HEK293 (cell line): ENCODE results near the gene FNDC8.

Source experiments
- BCL11A ChIP-seq: fragments of 450-650 bp; formaldehyde crosslinking; IDR thresholded peaks from 2 replicates; pipeline ENCODE4 v1.5.1; 2016; ENCODE audit warnings: low read depth, missing biosample characterization, missing genetic modification characterization
- GLI4 ChIP-seq: fragments of 450-650 bp; formaldehyde crosslinking; IDR thresholded peaks from 2 replicates; pipeline ENCODE4 v1.5.1; 2016; ENCODE audit warnings: missing biosample characterization, missing genetic modification characterization
- MYNN ChIP-seq: fragments of 450-650 bp; formaldehyde crosslinking; IDR thresholded peaks from 2 replicates; pipeline ENCODE4 v1.5.1; 2016; ENCODE audit warnings: missing biosample characterization, missing genetic modification characterization, borderline replicate concordance
- SCRT1 ChIP-seq: fragments of 450-650 bp; formaldehyde crosslinking; IDR thresholded peaks from 2 replicates; pipeline ENCODE4 v1.5.1; 2016; ENCODE audit warnings: missing biosample characterization, missing genetic modification characterization, borderline replicate concordance
- ZBTB1 ChIP-seq: fragments of 450-650 bp; formaldehyde crosslinking; IDR thresholded peaks from 2 replicates; pipeline ENCODE4 v1.5.1; 2016; ENCODE audit warnings: missing biosample characterization, missing genetic modification characterization
- ZNF23 ChIP-seq: fragments of 450-650 bp; formaldehyde crosslinking; IDR thresholded peaks from 2 replicates; pipeline ENCODE4 v1.5.1; 2016; ENCODE audit warnings: missing biosample characterization, missing genetic modification characterization, borderline replicate concordance
- ZNF274 ChIP-seq, 2 experiments: fragments of 200-500 bp in 1 of 2; fragments of 450-650 bp in 1 of 2; sonication (Bioruptor generic) in 1 of 2; formaldehyde crosslinking in 1 of 2; IDR thresholded peaks; 2 replicates each; pipeline versions ENCODE4 v1.5.1 to v1.6.1; 2014 to 2016; ENCODE audit warnings: borderline replicate concordance in 1 of 2, inconsistent platforms in 1 of 2, low read length in 1 of 2, missing biosample characterization in 1 of 2, missing genetic modification characterization in 1 of 2
- ZNF426 ChIP-seq: fragments of 450-650 bp; formaldehyde crosslinking; IDR thresholded peaks from 2 replicates; pipeline ENCODE4 v1.5.1; 2017; ENCODE audit warnings: missing biosample characterization, missing genetic modification characterization, mild to moderate bottlenecking, inconsistent platforms, moderate library complexity
- ZNF510 ChIP-seq: fragments of 450-650 bp; formaldehyde crosslinking; IDR thresholded peaks from 2 replicates; pipeline ENCODE4 v1.5.1; 2018; ENCODE audit warnings: mild to moderate bottlenecking, missing genetic modification characterization, missing biosample characterization; ENCODE audit not compliant: insufficient replicate concordance
- ZNF571 ChIP-seq: fragments of 450-650 bp; formaldehyde crosslinking; IDR thresholded peaks from 2 replicates; pipeline ENCODE4 v1.5.0; 2017; ENCODE audit warnings: missing biosample characterization, missing genetic modification characterization
- ZNF596 ChIP-seq: fragments of 450-650 bp; IDR thresholded peaks from 2 replicates; pipeline ENCODE4 v1.5.0; 2018; ENCODE audit warnings: missing biosample characterization, mild to moderate bottlenecking, missing genetic modification characterization, moderate library complexity
- ZNF624 ChIP-seq: fragments of 450-650 bp; formaldehyde crosslinking; IDR thresholded peaks from 2 replicates; pipeline ENCODE4 v1.5.1; 2017; ENCODE audit warnings: missing biosample characterization, missing genetic modification characterization
- ZNF777 ChIP-seq: fragments of 450-650 bp; formaldehyde crosslinking; IDR thresholded peaks from 2 replicates; pipeline ENCODE4 v1.5.1; 2017; ENCODE audit warnings: missing biosample characterization, missing genetic modification characterization, borderline replicate concordance
- ZNF785 ChIP-seq: fragments of 450-650 bp; formaldehyde crosslinking; IDR thresholded peaks from 2 replicates; pipeline ENCODE4 v1.5.1; 2016; ENCODE audit warnings: missing biosample characterization, missing genetic modification characterization
- TF ChIP-seq, protein P1 (sequence below): fragments of 450-650 bp; formaldehyde crosslinking; IDR thresholded peaks from 2 replicates; pipeline ENCODE4 v1.5.1; 2016; ENCODE audit warnings: missing biosample characterization, missing genetic modification characterization
- TF ChIP-seq, protein P2 (sequence below): fragments of 450-650 bp; formaldehyde crosslinking; IDR thresholded peaks from 2 replicates; pipeline ENCODE4 v1.5.0; 2017; ENCODE audit warnings: missing biosample characterization, missing genetic modification characterization, borderline replicate concordance
- TF ChIP-seq, protein P3 (sequence below): fragments of 450-650 bp; formaldehyde crosslinking; IDR thresholded peaks from 2 replicates; pipeline ENCODE4 v1.5.1; 2017; ENCODE audit warnings: missing biosample characterization, missing genetic modification characterization
- TF ChIP-seq, protein P4 (sequence below): fragments of 450-650 bp; formaldehyde crosslinking; IDR thresholded peaks from 2 replicates; pipeline ENCODE4 v1.5.1; 2016; ENCODE audit warnings: missing biosample characterization, missing genetic modification characterization, low read depth
- TF ChIP-seq, protein P5 (sequence below): fragments of 450-650 bp; formaldehyde crosslinking; IDR thresholded peaks from 2 replicates; pipeline ENCODE4 v1.5.1; 2016; ENCODE audit warnings: missing biosample characterization, missing genetic modification characterization
- TF ChIP-seq, protein P6 (sequence below): fragments of 450-650 bp; formaldehyde crosslinking; optimal IDR thresholded peaks from 2 replicates; pipeline ENCODE3; 2016; ENCODE audit warnings: missing biosample characterization, mild to moderate bottlenecking, missing genetic modification characterization
- TF ChIP-seq, protein P7 (sequence below): fragments of 450-650 bp; formaldehyde crosslinking; IDR thresholded peaks from 2 replicates; pipeline ENCODE4 v1.5.1; 2016; ENCODE audit warnings: missing biosample characterization, missing genetic modification characterization, borderline replicate concordance

The FNDC8 gene

DNA sequence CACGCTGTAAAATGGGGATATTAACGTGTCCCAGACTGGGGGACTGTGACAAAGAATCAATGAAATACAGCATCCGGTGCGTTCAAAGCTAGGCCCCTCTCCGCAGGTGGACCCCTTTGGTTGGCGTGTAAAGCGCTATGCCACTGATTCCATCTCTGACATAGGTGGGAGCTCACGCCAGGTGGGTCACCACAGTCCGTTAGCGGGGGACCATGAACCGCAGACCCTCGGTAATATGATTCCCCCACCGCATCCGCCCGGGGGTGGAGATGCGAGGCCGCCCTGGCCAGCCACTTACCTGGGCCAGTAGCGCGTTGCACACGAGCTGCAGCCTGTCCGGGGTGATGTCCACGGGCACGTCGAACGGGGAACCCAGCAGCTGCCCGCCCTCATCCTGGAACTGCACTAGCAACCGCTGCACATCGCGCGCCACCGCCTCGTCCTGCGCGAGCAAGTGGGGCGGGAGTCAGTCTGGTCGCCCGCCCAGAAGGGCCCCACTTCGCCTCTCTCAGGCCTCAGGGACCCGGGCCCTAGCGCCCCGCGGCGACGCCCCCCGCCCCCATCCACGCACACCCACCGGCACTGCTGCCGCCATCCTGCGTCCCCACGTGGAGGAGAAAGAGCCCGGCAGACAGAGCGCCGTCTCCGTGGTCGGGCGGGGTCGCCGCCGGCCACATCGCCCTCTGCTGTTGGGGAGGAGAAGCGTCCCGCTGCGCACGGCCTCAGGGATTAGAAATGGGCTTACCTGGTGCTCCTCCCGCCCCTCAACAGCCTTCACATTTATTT is 20.5 kb downstream of the FNDC8 start, which contains the start of gene NLE1 (continued):
- TF ChIP-seq, protein P1, sequence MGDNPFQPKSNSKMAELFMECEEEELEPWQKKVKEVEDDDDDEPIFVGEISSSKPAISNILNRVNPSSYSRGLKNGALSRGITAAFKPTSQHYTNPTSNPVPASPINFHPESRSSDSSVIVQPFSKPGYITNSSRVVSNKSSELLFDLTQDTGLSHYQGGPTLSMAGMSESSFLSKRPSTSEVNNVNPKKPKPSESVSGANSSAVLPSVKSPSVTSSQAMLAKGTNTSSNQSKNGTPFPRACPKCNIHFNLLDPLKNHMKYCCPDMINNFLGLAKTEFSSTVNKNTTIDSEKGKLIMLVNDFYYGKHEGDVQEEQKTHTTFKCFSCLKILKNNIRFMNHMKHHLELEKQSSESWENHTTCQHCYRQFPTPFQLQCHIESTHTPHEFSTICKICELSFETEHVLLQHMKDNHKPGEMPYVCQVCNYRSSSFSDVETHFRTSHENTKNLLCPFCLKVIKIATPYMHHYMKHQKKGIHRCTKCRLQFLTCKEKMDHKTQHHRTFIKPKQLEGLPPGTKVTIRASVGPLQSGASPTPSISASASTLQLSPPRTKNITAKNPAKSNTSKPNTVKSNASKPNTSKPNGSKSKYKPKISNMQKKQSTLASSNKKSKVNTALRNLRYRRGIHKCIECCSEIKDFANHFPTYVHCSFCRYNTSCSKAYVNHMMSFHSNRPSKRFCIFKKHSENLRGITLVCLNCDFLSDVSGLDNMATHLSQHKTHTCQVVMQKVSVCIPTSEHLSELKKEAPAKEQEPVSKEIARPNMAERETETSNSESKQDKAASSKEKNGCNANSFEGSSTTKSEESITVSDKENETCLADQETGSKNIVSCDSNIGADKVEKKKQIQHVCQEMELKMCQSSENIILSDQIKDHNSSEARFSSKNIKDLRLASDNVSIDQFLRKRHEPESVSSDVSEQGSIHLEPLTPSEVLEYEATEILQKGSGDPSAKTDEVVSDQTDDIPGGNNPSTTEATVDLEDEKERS (tag by site-specific recombination): no peak
- no peak for TF ChIP-seq ZNF23 (tag by site-specific recombination)
- no peak for TF ChIP-seq ZNF510
- no peak for TF ChIP-seq ZNF571 (tag by site-specific recombination)
- TF ChIP-seq ZBTB1: 0 out of 2 replicates have a peak, but pooled peaks have one; percentile 11
- TF ChIP-seq ZNF785: peak; percentile 31; the same call in 1 of the 2 replicates
- no peak for TF ChIP-seq BCL11A (tag by site-specific recombination)
- TF ChIP-seq, protein P2, sequence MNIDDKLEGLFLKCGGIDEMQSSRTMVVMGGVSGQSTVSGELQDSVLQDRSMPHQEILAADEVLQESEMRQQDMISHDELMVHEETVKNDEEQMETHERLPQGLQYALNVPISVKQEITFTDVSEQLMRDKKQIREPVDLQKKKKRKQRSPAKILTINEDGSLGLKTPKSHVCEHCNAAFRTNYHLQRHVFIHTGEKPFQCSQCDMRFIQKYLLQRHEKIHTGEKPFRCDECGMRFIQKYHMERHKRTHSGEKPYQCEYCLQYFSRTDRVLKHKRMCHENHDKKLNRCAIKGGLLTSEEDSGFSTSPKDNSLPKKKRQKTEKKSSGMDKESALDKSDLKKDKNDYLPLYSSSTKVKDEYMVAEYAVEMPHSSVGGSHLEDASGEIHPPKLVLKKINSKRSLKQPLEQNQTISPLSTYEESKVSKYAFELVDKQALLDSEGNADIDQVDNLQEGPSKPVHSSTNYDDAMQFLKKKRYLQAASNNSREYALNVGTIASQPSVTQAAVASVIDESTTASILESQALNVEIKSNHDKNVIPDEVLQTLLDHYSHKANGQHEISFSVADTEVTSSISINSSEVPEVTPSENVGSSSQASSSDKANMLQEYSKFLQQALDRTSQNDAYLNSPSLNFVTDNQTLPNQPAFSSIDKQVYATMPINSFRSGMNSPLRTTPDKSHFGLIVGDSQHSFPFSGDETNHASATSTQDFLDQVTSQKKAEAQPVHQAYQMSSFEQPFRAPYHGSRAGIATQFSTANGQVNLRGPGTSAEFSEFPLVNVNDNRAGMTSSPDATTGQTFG (tag by site-specific recombination): no peak
- no peak for TF ChIP-seq ZNF624 (tag by site-specific recombination)
- TF ChIP-seq, protein P3, sequence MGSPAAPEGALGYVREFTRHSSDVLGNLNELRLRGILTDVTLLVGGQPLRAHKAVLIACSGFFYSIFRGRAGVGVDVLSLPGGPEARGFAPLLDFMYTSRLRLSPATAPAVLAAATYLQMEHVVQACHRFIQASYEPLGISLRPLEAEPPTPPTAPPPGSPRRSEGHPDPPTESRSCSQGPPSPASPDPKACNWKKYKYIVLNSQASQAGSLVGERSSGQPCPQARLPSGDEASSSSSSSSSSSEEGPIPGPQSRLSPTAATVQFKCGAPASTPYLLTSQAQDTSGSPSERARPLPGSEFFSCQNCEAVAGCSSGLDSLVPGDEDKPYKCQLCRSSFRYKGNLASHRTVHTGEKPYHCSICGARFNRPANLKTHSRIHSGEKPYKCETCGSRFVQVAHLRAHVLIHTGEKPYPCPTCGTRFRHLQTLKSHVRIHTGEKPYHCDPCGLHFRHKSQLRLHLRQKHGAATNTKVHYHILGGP (tag by site-specific recombination): no peak
- peak; percentile 90 for TF ChIP-seq ZNF777 (tag by site-specific recombination)
- TF ChIP-seq ZNF426: no peak
- TF ChIP-seq, protein P4, sequence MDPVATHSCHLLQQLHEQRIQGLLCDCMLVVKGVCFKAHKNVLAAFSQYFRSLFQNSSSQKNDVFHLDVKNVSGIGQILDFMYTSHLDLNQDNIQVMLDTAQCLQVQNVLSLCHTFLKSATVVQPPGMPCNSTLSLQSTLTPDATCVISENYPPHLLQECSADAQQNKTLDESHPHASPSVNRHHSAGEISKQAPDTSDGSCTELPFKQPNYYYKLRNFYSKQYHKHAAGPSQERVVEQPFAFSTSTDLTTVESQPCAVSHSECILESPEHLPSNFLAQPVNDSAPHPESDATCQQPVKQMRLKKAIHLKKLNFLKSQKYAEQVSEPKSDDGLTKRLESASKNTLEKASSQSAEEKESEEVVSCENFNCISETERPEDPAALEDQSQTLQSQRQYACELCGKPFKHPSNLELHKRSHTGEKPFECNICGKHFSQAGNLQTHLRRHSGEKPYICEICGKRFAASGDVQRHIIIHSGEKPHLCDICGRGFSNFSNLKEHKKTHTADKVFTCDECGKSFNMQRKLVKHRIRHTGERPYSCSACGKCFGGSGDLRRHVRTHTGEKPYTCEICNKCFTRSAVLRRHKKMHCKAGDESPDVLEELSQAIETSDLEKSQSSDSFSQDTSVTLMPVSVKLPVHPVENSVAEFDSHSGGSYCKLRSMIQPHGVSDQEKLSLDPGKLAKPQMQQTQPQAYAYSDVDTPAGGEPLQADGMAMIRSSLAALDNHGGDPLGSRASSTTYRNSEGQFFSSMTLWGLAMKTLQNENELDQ (tag by site-specific recombination): no peak
- TF ChIP-seq SCRT1 (tag by site-specific recombination): no peak
- TF ChIP-seq, protein P5, sequence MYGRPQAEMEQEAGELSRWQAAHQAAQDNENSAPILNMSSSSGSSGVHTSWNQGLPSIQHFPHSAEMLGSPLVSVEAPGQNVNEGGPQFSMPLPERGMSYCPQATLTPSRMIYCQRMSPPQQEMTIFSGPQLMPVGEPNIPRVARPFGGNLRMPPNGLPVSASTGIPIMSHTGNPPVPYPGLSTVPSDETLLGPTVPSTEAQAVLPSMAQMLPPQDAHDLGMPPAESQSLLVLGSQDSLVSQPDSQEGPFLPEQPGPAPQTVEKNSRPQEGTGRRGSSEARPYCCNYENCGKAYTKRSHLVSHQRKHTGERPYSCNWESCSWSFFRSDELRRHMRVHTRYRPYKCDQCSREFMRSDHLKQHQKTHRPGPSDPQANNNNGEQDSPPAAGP: peak; percentile 69; the same call in 1 of the 2 replicates
- TF ChIP-seq ZNF274 (IDR thresholded peaks at IDR 0.05; ENCODE audit: low read length): no peak
- no peak for TF ChIP-seq ZNF274 (tag by site-specific recombination; IDR thresholded peaks at IDR 0.05; ENCODE audit: borderline replicate concordance)
- TF ChIP-seq MYNN (tag by site-specific recombination): no peak
- no peak for TF ChIP-seq GLI4
- no peak for TF ChIP-seq ZNF596
- TF ChIP-seq, protein P6, sequence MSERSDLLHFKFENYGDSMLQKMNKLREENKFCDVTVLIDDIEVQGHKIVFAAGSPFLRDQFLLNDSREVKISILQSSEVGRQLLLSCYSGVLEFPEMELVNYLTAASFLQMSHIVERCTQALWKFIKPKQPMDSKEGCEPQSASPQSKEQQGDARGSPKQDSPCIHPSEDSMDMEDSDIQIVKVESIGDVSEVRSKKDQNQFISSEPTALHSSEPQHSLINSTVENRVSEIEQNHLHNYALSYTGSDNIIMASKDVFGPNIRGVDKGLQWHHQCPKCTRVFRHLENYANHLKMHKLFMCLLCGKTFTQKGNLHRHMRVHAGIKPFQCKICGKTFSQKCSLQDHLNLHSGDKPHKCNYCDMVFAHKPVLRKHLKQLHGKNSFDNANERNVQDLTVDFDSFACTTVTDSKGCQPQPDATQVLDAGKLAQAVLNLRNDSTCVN (tag by site-specific recombination): peak; percentile 87
- TF ChIP-seq, protein P7, sequence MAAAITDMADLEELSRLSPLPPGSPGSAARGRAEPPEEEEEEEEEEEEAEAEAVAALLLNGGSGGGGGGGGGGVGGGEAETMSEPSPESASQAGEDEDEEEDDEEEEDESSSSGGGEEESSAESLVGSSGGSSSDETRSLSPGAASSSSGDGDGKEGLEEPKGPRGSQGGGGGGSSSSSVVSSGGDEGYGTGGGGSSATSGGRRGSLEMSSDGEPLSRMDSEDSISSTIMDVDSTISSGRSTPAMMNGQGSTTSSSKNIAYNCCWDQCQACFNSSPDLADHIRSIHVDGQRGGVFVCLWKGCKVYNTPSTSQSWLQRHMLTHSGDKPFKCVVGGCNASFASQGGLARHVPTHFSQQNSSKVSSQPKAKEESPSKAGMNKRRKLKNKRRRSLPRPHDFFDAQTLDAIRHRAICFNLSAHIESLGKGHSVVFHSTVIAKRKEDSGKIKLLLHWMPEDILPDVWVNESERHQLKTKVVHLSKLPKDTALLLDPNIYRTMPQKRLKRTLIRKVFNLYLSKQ (tag by site-specific recombination): no peak
